ENCODE data around the gene DNAH9.

GRCh38 chr17:11700668-11701067 lies 102.4 kb downstream of the DNAH9 start:
- TF ChIP-seq CTCF (optimal IDR thresholded peaks at IDR 0.05 in 1 of 3, IDR thresholded peaks at IDR 0.05 in 1 of 3, conservative IDR thresholded peaks at IDR 0.05 in 1 of 3; ENCODE audit: extremely low read depth in 1 of 3, insufficient read depth in 2 of 3, low read length in 3 of 3) (no peak), EZH2 (IDR thresholded peaks at IDR 0.05; ENCODE audit: low read length) (no peak)
